Osteocyte (in vitro differentiated cells): ENCODE results near the gene ATCAY. TPM values are rescaled to one million over a fixed set of nuclear protein-coding genes. Genes with fewer than 3 reads are reported as not detected.
A peak's percentile ranks its signal among the peaks of the same experiment; 100 is the strongest.

Experiments used
- DNase-seq: peaks from one replicate; pipeline ENCODE4 v3.0.0; 2021; ENCODE audit warnings: mixed read lengths; ENCODE audit not compliant: unreplicated experiment; ENCODE audit errors: extremely low spot score
- H3K27ac Mint-ChIP-seq: one replicate; pipeline ENCODE4 v1.8.0; 2021; ENCODE audit warnings: mild to moderate bottlenecking, mixed read lengths; ENCODE audit not compliant: unreplicated experiment
- H3K27me3 Mint-ChIP-seq: one replicate; pipeline ENCODE4 v1.8.0; 2021; ENCODE audit warnings: mixed read lengths; ENCODE audit not compliant: unreplicated experiment
- H3K36me3 Mint-ChIP-seq: one replicate; pipeline ENCODE4 v1.8.0; 2021; ENCODE audit warnings: mixed read lengths; ENCODE audit not compliant: unreplicated experiment
- H3K4me1 Mint-ChIP-seq: one replicate; pipeline ENCODE4 v1.8.0; 2021; ENCODE audit warnings: mixed read lengths; ENCODE audit not compliant: unreplicated experiment
- H3K4me3 Mint-ChIP-seq: one replicate; pipeline ENCODE4 v1.8.0; 2021; ENCODE audit warnings: mild to moderate bottlenecking, moderate library complexity, mixed read lengths; ENCODE audit not compliant: unreplicated experiment
- H3K9me3 Mint-ChIP-seq: one replicate; pipeline ENCODE4 v1.8.0; 2021; ENCODE audit warnings: mixed read lengths; ENCODE audit not compliant: unreplicated experiment
- total RNA-seq: library from RNA; stranded (reverse); gene quantifications from 2 replicates; pipeline ENCODE4 v1.2.1, GENCODE V29; 2021
- TF ChIP-seq, protein P1 (sequence below): fragments of 200-600 bp; sonication (generic); IDR thresholded peaks from 2 replicates; pipeline ENCODE4 v1.5.0; 2021; ENCODE audit warnings: antibody characterized with exemption, mild to moderate bottlenecking, moderate library complexity

The ATCAY gene
- total RNA-seq, 1 donor from 2014 or later: not detected

DNA sequence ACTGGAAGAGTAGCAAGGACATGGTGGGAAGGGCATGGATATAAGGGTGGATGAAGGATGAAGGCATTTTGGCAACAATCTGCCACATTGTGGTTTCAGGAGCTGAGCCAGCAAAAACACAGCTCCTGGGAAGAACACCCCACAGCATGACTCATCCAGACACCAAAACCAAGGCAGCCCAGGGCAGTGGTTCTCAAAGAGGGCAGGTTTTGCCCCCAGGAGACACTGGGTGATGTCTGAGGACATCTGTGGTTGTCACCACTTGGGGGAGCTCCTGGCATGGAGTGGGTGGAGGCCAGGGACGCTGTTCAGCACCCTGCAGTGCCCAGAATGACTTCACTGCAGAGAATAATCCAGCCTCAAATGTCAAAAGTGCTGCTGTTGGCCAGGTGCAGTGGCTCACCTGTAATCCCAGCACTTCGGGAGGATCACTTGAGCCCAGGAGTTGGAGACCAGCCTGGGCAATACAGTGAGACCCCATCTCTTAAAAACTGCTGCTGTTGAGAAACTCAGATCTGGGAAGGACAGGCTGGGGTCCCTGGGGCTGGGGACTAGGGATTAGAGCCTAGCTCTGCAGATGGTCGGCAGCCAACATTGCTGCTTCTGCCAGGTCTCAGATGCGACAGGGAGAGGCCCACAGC is 27.8 kb upstream of the ATCAY start:
- TF ChIP-seq, protein P1, sequence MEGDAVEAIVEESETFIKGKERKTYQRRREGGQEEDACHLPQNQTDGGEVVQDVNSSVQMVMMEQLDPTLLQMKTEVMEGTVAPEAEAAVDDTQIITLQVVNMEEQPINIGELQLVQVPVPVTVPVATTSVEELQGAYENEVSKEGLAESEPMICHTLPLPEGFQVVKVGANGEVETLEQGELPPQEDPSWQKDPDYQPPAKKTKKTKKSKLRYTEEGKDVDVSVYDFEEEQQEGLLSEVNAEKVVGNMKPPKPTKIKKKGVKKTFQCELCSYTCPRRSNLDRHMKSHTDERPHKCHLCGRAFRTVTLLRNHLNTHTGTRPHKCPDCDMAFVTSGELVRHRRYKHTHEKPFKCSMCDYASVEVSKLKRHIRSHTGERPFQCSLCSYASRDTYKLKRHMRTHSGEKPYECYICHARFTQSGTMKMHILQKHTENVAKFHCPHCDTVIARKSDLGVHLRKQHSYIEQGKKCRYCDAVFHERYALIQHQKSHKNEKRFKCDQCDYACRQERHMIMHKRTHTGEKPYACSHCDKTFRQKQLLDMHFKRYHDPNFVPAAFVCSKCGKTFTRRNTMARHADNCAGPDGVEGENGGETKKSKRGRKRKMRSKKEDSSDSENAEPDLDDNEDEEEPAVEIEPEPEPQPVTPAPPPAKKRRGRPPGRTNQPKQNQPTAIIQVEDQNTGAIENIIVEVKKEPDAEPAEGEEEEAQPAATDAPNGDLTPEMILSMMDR: peak; percentile 43
- no peak overlapping the region for H3K4me3 Mint-ChIP-seq
- H3K27ac Mint-ChIP-seq: peak overlapping the region; percentile 16
- H3K27me3 Mint-ChIP-seq: peaks cover 7% of the 10 kb centered on the region
- peaks cover 8% of the 10 kb centered on the region for H3K4me1 Mint-ChIP-seq
- DNase-seq: no peak
- H3K36me3 Mint-ChIP-seq: no peaks in the 10 kb centered on the region
- no peaks in the 10 kb centered on the region for H3K9me3 Mint-ChIP-seq

DNA sequence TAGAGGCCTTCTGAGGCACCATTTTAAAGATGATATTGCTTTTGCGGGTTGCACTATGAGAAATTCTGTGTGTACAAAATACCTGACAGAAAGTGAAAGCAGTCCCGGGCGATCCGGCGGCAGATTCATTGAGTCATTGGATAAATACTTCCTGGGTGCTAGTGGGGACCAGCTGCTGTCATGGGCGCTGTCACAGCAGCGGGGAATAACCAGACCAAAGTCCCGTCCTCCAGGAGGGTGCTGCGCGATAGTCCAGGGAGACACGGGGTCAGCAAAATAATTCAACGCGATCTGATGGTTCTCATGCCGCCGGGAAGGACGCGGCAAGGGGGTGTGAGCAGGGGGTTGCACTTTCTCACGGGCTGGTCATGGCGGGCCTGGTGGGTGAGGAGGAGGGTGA is 25.2 kb upstream of the ATCAY start:
- DNase-seq: no peak
- no peak overlapping the region for H3K4me3 Mint-ChIP-seq
- no peaks in the 10 kb centered on the region for H3K36me3 Mint-ChIP-seq
- H3K27ac Mint-ChIP-seq: no peak overlapping the region
- peaks cover 8% of the 10 kb centered on the region for H3K4me1 Mint-ChIP-seq
- peaks cover 22% of the 10 kb centered on the region for H3K27me3 Mint-ChIP-seq
- TF ChIP-seq, protein P1: no peak
- H3K9me3 Mint-ChIP-seq: no peaks in the 10 kb centered on the region

DNA sequence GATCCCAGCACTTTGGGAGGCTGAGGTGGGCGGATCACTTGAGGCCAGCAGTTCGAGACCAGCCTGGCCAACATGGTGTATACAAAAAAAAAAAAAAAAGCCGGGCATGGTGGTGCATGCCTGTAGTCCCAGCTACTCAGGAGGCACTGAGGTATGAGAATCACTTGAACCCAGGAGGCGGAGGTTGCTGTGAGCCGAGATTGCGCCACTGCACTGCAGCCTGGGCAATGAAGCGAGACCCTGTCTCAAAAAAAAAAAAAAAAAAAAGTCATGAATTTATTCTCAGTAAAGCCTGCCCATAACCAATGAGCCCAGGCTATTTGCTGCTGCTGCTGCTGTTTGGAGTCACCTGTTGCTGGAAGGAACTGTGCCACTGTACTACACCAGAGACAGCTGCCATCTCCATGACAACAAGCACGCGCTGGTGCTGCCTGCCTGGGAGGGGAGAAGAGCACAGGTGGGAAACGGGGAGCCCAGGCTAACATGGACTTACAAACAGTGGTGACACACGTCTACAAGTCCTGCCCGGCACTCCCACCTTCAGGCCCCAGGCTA is 23.0 kb upstream of the ATCAY start:
- H3K27ac Mint-ChIP-seq: no peak overlapping the region
- no peak for DNase-seq
- peaks cover 4% of the 10 kb centered on the region for H3K4me1 Mint-ChIP-seq
- H3K4me3 Mint-ChIP-seq: no peak overlapping the region
- H3K9me3 Mint-ChIP-seq: no peaks in the 10 kb centered on the region
- TF ChIP-seq, protein P1: no peak
- peaks cover 33% of the 10 kb centered on the region for H3K27me3 Mint-ChIP-seq
- no peaks in the 10 kb centered on the region for H3K36me3 Mint-ChIP-seq

DNA sequence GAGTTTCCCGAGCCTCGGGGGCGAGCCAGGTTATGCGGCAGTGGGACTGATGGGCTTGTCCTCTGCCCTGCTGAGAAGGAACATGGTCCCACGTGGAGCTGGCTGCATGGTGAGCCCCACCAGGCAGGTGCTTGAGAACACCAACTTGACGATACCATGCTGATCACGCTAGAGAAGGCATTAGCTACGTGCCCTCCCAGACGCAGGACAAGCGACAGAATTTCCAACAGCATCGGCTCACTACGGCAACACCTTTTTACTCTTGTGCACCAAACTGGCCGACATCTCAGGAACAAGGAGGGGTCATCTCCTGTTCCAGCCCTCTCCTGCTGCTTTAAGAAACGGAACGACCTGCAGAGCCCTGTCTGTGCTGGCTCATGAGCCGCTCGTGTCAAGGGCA is 20.0 kb upstream of the ATCAY start:
- TF ChIP-seq, protein P1: no peak
- peaks cover 42% of the 10 kb centered on the region for H3K27me3 Mint-ChIP-seq
- no peaks in the 10 kb centered on the region for H3K36me3 Mint-ChIP-seq
- H3K4me3 Mint-ChIP-seq: no peak overlapping the region
- H3K9me3 Mint-ChIP-seq: no peaks in the 10 kb centered on the region
- no peak overlapping the region for H3K27ac Mint-ChIP-seq
- no peak for DNase-seq
- no peaks in the 10 kb centered on the region for H3K4me1 Mint-ChIP-seq

DNA sequence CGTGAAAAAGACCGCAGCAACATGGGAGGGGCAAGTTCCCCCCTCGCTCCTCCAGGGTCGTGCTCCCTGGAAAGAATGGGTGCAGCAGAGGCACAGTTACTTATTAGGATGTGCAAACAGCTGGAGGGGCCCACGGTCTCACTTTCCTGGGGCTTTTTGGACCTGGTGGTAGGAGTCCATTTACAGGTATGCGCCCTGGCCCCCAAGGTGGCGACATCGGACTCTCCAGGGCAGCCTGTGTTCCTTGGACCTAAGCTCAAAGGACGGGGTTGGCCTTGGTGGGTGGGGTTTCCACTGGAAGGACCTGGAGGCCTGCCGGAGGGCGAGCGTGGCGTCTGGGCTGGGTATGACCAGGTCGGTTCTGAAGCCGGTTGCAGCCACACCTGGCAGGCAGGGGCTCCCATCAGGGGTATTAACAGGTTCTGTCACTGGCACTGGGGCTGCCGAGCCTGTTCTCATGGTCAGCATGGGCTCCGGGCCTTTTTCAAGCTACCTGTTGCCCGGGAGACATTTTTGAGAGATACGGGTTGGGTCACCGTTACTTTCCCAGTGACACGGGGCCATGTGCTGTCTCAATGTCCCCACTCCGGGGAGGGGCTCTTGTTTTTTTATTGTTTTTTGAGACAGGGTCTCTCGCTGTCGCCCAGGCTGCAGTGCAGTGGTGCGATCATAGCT is 17.5 kb upstream of the ATCAY start:
- Mint-ChIP-seq H3K36me3 (no peaks in the 10 kb centered on the region), H3K27me3 (peaks cover 61% of the 10 kb centered on the region)

More for the DNA sequence above, 17.5 kb upstream of the ATCAY start:
- Mint-ChIP-seq H3K27ac (no peak overlapping the region), H3K9me3 (no peaks in the 10 kb centered on the region), H3K4me3 (no peak overlapping the region), H3K4me1 (no peaks in the 10 kb centered on the region)
- TF ChIP-seq, protein P1: no peak
- DNase-seq: no peak
